HG02610 (cell line): Measurements from ENCODE around the gene C10orf143.

Experiments
- ATAC-seq: cut with Tn5 transposase; IDR thresholded peaks from one replicate; pipeline ENCODE4 v1.9.1; 2021; ENCODE audit warnings: mild to moderate bottlenecking, moderate library complexity; ENCODE audit not compliant: unreplicated experiment

Gene C10orf143

DNA sequence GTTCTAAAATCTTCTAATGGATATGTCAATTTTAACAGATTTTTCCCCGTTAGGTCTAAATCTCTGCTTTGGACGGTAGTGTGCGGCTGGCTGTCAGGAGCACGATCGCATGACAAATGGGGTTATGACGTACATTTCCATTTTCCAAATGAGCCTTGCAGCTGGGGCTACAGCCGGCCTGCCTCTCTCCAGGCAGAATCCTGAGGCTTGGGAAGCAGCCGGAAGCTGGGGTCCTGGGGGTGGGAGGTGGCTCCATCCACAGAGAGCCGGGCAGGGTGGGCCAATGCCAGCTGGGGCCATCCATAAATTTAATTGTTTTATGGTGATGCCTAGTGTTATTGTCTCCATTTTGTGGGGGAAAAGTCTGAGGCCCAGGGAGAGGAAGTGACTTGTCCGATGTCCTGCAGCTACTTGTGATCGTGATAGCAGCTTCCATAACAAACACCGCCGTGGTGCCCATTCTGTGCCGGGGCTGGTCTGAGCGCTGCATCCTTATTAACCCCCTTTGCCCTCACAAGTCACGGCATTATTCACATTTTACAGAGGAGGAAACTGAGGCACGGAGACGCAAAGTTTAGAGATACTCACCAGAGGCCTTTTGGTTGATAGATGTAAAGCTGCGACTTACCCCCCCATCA is 93.5 kb downstream of the C10orf143 start:
- ATAC-seq = no peak

DNA sequence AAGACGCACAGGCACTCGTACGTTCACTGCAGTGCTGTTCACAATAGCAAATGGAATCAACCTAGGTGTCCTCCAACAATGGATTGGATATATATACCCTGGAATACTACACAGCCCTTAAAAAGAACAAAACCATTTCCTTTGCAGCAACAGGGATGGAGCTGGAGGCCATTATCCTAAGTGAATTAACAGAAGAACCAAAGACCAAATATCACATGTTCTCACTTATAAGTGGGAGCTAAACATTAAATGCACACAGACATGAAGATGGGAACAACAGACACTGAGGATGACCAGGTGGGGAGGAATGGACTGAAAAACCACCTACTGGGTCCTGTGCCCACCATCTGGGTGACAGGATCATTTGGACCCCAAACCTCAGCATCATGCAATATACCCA is 94.5 kb downstream of the C10orf143 start:
- no peak for ATAC-seq

DNA sequence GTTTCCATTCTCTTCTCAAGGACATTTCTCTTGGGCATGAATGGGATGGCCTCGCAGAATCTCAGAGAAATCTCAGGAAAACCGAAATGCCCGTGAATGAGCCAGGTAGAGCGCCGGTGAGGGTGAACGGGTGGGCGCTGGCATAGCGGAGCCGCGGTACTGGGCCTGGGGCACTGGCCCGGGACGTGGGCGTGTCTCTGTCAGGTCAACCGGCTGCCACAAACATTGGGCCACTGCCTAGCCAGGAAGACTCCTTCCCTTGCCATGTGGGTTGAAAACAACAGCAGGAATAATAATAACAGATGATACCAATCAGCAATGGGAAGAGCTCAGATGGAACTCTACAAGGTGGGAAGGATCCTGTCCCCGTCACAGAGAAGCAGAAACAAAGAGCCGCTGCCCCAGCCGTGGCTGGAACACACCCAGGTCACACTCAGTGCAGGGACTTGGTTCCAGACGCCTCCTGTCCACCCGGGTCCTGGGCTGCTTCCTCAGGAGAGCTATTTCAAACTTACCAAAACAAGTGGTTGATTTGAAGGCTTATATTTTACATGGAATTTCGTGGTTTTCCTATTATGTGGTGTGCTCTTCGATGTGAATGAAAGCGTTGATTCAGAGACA is 95.4 kb downstream of the C10orf143 start:
- no peak for ATAC-seq

DNA sequence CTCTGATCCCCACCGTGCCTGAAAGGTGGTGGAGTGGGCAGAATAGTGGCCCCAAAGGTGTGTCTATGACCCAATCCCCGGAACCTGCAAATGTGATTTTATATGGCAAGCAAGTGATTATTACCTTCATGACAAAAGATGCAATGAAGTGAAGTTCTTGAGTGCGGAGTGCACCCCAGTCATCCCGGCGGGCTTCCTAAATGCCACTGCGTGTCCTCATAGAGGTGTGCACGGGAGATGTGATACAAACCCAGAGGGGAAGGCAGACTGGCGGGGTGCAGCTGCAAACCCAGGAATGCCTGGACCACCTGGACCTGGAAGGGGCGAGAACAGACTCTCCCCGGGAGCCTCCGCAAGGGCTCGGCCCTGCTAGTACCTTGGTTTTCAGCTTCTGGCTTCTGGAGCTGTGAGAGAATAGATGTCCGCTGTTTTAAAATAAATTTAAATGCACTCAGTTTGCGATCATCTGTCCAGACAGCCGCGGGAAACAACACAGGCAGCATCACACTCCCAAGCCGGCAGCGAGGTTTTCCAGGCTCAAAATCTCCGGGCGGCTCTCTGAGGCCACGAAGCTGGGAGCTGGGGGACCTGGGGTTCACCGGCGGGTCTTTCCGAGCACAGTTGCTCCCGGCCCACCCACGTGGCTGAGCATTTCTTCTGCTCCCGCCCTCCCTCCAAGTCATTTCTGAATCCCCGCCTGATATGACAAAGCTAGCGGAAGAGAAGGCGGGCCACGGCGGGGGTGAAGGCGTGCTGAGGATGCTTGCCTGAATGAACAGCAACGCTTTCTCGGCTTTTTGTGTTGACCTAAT is 96.2 kb downstream of the C10orf143 start:
- no peak for ATAC-seq
